ENCODE measurements around the gene CIAO2B.

Gene CIAO2B

DNA sequence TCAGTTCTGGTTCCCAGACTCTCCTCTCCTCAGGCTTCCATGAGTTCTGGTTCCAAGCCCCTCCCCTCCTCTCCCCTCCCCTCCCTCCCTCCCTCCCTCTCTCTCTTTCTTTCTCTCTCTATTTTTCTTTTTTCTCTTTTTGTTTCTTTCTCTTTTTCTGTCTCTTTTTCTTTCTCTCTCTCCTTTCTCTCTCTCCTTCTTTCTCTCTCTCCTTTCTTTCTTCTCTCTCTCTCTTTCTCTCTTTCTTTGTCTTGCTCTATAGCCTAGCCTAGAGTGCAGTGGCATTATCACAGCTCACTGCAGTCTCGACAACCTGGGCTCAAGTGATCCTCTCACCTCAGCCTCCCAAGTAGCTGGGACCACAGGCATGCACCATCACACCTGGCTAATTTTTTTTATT lies 26.1 kb upstream of the CIAO2B start:
- no peak for TF ChIP-seq GATA2 (IDR thresholded peaks at IDR 0.05; ENCODE audit: low read depth, low read length)
- no peak for TF ChIP-seq GATA3 (IDR thresholded peaks at IDR 0.05; ENCODE audit: low read depth, low read length)

- TF ChIP-seq GATA2 (IDR thresholded peaks at IDR 0.05; ENCODE audit: low read depth, low read length) (no peak), GATA3 (IDR thresholded peaks at IDR 0.05; ENCODE audit: low read depth, low read length) (no peak)
These were observed 25.5 kb upstream of the CIAO2B start for GRCh38 chr16:66959704-66960161.

GRCh38 chr16:66958857-66959703 lies 24.9 kb upstream of the CIAO2B start:
- TF ChIP-seq GATA2 (IDR thresholded peaks at IDR 0.05; ENCODE audit: low read depth, low read length) (no peak), GATA3 (IDR thresholded peaks at IDR 0.05; ENCODE audit: low read depth, low read length) (no peak)

DNA sequence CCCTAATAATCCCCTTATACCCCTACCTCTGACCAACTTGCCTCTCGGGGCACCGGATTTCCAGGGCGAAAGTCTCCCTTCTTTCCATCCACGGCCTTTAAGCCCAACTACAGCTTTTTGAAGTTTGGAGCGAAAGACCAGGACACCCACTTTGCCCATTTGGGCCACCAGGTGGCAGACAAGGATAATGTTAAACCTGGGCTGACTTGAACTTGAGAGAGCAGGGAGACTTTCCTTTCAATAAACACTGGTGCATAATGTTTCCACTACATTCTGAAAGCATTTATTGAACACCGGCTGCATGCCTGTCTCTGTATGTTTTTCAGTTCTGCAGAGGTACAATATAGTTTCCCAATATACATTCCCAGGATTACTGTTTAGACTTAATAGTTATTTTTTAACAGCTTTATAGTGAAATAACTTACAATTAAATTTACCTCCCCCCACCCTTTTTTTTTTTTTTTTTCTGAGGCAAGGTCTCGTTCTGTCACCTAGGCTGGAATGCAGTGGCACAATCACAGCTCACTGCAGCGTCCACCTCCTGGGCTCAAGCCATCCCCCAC lies 20.0 kb upstream of the CIAO2B start:
- TF ChIP-seq GATA3 (IDR thresholded peaks at IDR 0.05; ENCODE audit: low read depth, low read length): no peak
- TF ChIP-seq GATA2 (IDR thresholded peaks at IDR 0.05; ENCODE audit: low read depth, low read length): no peak

GRCh38 chr16:66953462-66954096 lies 19.4 kb upstream of the CIAO2B start:
- no peak for TF ChIP-seq GATA3 (IDR thresholded peaks at IDR 0.05; ENCODE audit: low read depth, low read length)
- no peak for TF ChIP-seq GATA2 (IDR thresholded peaks at IDR 0.05; ENCODE audit: low read depth, low read length)

- TF ChIP-seq GATA2 (IDR thresholded peaks at IDR 0.05; ENCODE audit: low read depth, low read length) (no peak), GATA3 (IDR thresholded peaks at IDR 0.05; ENCODE audit: low read depth, low read length) (no peak)
These were observed 18.4 kb upstream of the CIAO2B start for GRCh38 chr16:66952430-66953110.

DNA sequence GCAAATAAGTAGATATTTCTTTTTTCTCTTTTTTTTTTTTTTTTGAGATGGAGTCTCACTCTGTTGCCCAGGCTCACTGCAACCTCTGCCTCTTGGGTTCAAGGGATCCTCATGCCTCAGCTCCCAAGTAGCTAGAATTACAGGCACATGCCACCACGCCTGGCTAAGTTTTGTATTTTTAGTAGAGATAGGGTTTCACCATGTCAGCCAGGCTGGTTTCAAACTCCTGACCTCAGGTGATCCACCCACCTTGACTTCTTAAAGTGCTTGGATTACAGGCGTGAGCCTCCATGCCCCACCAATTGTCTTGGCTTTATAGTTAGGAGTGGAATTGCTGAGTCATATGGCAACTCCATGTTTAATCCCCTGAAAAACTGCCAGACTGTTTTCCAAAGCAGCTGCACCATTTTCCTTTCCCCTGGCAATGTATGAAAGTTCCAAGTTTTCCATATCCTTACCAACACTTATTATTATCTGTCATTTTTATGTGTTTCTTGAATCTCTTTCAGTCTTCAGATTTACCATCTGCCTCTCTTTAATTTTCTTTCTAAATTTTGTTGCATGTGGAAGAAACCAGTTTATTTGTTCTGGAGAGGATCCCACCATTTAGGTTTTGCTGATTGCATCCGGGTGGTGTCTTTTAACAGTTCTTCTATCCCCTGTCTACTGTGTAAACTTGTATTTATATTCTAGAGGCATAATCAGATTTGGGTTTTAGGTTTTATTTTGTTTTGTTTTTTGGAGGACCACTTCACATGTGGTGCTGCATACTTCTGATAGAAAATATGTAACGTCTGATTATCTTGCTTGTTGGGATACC lies 17.0 kb upstream of the CIAO2B start:
- no peak for TF ChIP-seq GATA3 (IDR thresholded peaks at IDR 0.05; ENCODE audit: low read depth, low read length)
- TF ChIP-seq GATA2 (IDR thresholded peaks at IDR 0.05; ENCODE audit: low read depth, low read length): no peak

DNA sequence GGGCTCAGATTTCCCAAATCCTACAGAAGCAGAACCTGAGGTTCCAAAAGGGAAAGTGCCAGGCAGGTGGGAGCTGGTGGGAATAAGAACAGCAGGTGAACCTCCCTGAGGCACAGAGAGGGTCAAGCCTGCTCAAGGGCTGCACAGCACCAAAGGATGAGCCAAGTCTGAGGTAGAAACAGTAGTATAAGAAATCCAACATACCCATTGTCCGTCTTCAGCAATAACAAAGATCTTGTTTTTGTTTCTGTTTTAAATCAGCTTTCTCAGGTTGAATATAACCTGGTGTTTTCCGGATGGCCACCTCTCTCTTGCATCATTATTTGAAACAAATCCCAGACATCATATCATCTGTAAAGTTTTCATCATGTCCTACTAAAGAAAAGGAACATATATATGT lies 16.2 kb upstream of the CIAO2B start:
- TF ChIP-seq GATA2 (IDR thresholded peaks at IDR 0.05; ENCODE audit: low read depth, low read length) (no peak), GATA3 (IDR thresholded peaks at IDR 0.05; ENCODE audit: low read depth, low read length) (no peak)

DNA sequence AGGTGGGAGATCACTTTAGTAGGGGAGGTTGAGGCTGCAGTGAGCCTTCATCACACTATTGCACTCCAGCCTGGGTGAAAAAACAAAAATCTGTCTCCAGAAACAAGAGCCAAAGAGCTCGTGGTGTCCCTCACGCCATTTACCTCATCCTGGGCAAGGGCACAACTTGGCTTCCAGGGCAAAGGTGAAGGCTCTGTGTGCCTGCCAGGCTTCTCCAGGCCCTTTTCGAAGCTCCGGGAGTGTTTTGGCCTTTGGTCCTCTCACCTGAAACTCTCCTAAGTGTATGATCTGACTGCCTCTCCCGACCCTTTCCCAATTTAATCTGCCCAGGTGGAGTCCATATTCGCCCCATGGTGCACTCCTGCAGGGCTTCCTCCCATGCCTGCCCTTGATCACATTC lies 15.3 kb upstream of the CIAO2B start:
- TF ChIP-seq GATA2 (IDR thresholded peaks at IDR 0.05; ENCODE audit: low read depth, low read length): no peak
- no peak for TF ChIP-seq GATA3 (IDR thresholded peaks at IDR 0.05; ENCODE audit: low read depth, low read length)

GRCh38 chr16:66948837-66949225 lies 14.6 kb upstream of the CIAO2B start:
- TF ChIP-seq GATA3 (IDR thresholded peaks at IDR 0.05; ENCODE audit: low read depth, low read length) (no peak), GATA2 (IDR thresholded peaks at IDR 0.05; ENCODE audit: low read depth, low read length) (no peak)

DNA sequence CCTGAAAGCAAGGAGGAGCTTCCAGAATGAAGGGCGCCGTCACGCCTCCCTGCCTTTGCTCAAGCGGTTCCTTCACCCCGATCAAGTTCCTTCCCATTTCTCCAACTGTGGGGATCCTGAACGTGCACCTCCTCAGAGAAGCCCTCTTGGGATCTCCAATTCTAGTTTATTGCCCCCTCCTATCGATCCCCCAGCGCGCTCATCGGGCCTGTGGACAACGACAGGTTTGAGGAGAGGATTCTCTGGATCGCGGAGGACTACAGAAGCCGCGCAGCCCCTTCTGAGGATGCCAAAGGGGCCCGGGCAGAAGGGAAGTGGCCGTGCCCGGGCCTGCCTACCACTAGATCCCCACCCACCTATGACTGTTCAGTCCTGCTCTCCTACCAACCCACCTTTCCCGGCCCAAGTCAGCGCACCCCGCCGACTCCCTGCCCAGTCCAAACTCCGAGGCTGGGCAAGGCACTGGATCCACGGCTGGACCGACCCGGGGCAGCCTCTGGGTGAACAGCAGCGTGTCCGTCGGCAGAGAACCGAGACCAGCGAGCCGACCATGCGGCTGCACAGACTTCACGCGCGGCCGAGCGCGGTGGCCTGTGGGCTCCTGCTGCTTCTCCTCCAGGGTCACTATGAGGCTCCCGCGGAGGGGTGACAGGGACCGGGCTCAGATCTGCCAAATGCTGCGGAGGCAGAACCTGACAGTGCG lies 14.1 kb upstream of the CIAO2B start:
- TF ChIP-seq GATA3 (IDR thresholded peaks at IDR 0.05; ENCODE audit: low read depth, low read length): no peak
- TF ChIP-seq GATA2 (IDR thresholded peaks at IDR 0.05; ENCODE audit: low read depth, low read length): no peak

DNA sequence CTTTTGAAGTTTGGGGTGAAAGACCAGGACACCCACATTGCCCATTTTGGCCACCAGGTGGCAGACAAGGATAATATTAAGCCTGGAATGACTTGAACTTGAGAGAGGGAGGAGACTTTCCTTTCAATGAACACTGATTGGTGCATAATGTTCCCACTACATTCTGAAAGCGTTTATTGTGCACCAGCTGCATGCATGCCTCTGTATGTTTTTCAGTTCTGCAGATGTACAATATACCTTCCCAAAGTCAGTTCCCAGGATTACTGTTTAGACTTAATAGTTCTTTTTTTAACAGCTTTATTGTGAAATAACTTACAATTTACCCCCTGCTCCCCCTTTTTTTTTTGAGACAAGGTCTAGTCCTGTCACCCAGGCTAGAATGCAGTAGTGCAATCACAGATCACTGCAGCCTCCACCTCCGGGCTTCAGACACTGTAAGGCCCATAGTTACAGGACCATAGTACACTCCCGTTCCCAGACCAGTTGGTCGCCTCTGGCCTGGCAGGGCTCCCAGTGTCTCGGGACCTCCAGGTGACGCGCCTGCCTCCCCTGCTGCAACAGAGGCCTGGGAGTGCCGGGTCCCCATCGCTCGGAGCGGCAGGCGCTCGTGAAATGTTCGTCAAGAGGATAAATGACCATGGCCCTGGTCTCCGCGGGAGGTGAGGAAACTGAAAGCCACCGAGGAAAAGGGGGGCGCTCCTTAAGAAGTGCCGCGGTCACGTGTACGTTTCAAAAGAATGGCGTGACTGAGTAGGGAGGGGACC lies 13.3 kb upstream of the CIAO2B start:
- TF ChIP-seq GATA3 (IDR thresholded peaks at IDR 0.05; ENCODE audit: low read depth, low read length): no peak
- TF ChIP-seq GATA2 (IDR thresholded peaks at IDR 0.05; ENCODE audit: low read depth, low read length): no peak
